SU-DHL-6 (cell line): ENCODE measurements around the gene FAAH.

Experiments
- H2AFZ ChIP-seq: fragments of 200-600 bp; sonication (generic); 2 replicates; pipeline ENCODE4 v1.6.1; 2014; ENCODE audit warnings: low read depth, mild to moderate bottlenecking, moderate library complexity, mixed read lengths, antibody characterized with exemption, low read length; ENCODE audit not compliant: severe bottlenecking
- H3F3A ChIP-seq: fragments of 200-600 bp; shearing (Covaris generic); 2 replicates; pipeline ENCODE4 v1.6.0; 2016; ENCODE audit warnings: antibody characterized with exemption, mild to moderate bottlenecking; ENCODE audit not compliant: insufficient read depth
- H3K27ac ChIP-seq: fragments of 200-600 bp; sonication (generic); 2 replicates; pipeline ENCODE4 v1.5.1; 2016; ENCODE audit warnings: low read depth, mild to moderate bottlenecking, low read length, moderate library complexity, mixed read lengths
- H3K27me3 ChIP-seq: fragments of 200-600 bp; sonication (generic), shearing (Covaris generic); 2 replicates; pipeline ENCODE4 v1.6.0; 2014; ENCODE audit warnings: mild to moderate bottlenecking, low read length
- H3K36me3 ChIP-seq: fragments of 200-600 bp; sonication (generic); 2 replicates; pipeline ENCODE4 v1.6.1; 2014; ENCODE audit warnings: mild to moderate bottlenecking, low read length, mixed read lengths
- H3K4me2 ChIP-seq: fragments of 300-600, 200-600 bp; shearing (Covaris generic), sonication (generic); 2 replicates; pipeline ENCODE4 v1.6.0; 2014; ENCODE audit warnings: low read length, low read depth, mild to moderate bottlenecking; ENCODE audit not compliant: poor library complexity, severe bottlenecking
- H3K4me3 ChIP-seq: fragments of 200-600 bp; sonication (generic); 2 replicates; pipeline ENCODE4 v1.5.1; 2014; ENCODE audit warnings: antibody characterized with exemption, low read length, mild to moderate bottlenecking, mixed read lengths; ENCODE audit not compliant: insufficient read depth, poor library complexity, severe bottlenecking
- H3K79me2 ChIP-seq: fragments of 200-600 bp; sonication (generic); 2 replicates; pipeline ENCODE4 v1.6.1; 2014; ENCODE audit warnings: mild to moderate bottlenecking, low read length, moderate library complexity; ENCODE audit not compliant: insufficient read depth
- H3K9ac ChIP-seq: fragments of 200-600 bp; sonication (generic); 2 replicates; pipeline ENCODE4 v1.7.0; 2014; ENCODE audit warnings: mild to moderate bottlenecking, low read length
- H3K9me2 ChIP-seq: fragments of 200-600 bp; sonication (generic); replicated peaks from 2 replicates; pipeline ENCODE4 v1.6.1; 2014; ENCODE audit warnings: low read length; ENCODE audit not compliant: insufficient read depth
- H3K9me3 ChIP-seq: fragments of 200-600 bp; sonication (generic); 2 replicates; pipeline ENCODE4 v1.6.1; 2014; ENCODE audit warnings: low read length, mixed read lengths; ENCODE audit not compliant: insufficient read depth
- H4K20me1 ChIP-seq: fragments of 200-600 bp; sonication (generic); 2 replicates; pipeline ENCODE4 v1.6.1; 2014; ENCODE audit warnings: low read depth, mild to moderate bottlenecking, antibody characterized with exemption, low read length, moderate library complexity, mixed read lengths
- EZH2phosphoT487 ChIP-seq: fragments of 200-600 bp; sonication (generic), shearing (Covaris generic); conservative IDR thresholded peaks from 2 replicates; pipeline ENCODE4 v1.6.1; 2018; ENCODE audit warnings: mild to moderate bottlenecking, antibody characterized with exemption, low read length, moderate library complexity, mixed read lengths
- TF ChIP-seq, protein P1 (sequence below): fragments of 200-600 bp; sonication (generic); IDR thresholded peaks from one replicate; pipeline ENCODE4 v1.5.1; 2017; ENCODE audit warnings: antibody characterized with exemption, mild to moderate bottlenecking, low read length, moderate library complexity; ENCODE audit not compliant: insufficient read depth, poor library complexity, severe bottlenecking

The FAAH gene

DNA sequence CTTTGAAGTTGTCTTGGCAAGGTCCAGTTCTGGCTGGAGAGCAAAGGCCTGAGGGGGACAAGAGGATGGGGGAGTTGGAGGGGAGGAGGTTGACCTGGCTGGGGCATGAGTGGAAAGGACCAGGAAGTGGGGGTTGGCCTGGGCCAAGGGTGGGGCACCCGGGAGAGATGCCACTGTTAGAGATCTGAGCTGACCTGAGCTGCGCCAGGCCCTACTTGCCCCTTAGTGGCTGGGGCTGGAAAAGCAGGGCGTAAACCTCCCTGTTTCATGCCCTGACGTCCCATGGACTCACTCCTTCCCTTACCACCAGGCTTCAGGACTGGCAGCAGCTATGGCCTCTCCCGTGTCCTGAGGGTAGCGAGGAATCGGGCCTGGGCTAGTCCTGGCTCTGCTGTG is 16.9 kb downstream of the FAAH start:
- H3K79me2 ChIP-seq: no peaks in the 10 kb centered on the region
- H3F3A ChIP-seq: no peaks in the 10 kb centered on the region
- H3K36me3 ChIP-seq: no peaks in the 10 kb centered on the region
- no peaks in the 10 kb centered on the region for H4K20me1 ChIP-seq
- no peaks in the 10 kb centered on the region for H3K9me3 ChIP-seq
- no peaks in the 10 kb centered on the region for H3K27me3 ChIP-seq
- no peak overlapping the region for H3K4me2 ChIP-seq
- no peaks in the 10 kb centered on the region for H3K9me2 ChIP-seq
- no peak overlapping the region for H3K27ac ChIP-seq
- H2AFZ ChIP-seq: no peak overlapping the region
- TF ChIP-seq, protein P1, sequence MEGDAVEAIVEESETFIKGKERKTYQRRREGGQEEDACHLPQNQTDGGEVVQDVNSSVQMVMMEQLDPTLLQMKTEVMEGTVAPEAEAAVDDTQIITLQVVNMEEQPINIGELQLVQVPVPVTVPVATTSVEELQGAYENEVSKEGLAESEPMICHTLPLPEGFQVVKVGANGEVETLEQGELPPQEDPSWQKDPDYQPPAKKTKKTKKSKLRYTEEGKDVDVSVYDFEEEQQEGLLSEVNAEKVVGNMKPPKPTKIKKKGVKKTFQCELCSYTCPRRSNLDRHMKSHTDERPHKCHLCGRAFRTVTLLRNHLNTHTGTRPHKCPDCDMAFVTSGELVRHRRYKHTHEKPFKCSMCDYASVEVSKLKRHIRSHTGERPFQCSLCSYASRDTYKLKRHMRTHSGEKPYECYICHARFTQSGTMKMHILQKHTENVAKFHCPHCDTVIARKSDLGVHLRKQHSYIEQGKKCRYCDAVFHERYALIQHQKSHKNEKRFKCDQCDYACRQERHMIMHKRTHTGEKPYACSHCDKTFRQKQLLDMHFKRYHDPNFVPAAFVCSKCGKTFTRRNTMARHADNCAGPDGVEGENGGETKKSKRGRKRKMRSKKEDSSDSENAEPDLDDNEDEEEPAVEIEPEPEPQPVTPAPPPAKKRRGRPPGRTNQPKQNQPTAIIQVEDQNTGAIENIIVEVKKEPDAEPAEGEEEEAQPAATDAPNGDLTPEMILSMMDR: no peak
- TF ChIP-seq EZH2phosphoT487: no peak
- no peak overlapping the region for H3K9ac ChIP-seq
- no peak overlapping the region for H3K4me3 ChIP-seq

DNA sequence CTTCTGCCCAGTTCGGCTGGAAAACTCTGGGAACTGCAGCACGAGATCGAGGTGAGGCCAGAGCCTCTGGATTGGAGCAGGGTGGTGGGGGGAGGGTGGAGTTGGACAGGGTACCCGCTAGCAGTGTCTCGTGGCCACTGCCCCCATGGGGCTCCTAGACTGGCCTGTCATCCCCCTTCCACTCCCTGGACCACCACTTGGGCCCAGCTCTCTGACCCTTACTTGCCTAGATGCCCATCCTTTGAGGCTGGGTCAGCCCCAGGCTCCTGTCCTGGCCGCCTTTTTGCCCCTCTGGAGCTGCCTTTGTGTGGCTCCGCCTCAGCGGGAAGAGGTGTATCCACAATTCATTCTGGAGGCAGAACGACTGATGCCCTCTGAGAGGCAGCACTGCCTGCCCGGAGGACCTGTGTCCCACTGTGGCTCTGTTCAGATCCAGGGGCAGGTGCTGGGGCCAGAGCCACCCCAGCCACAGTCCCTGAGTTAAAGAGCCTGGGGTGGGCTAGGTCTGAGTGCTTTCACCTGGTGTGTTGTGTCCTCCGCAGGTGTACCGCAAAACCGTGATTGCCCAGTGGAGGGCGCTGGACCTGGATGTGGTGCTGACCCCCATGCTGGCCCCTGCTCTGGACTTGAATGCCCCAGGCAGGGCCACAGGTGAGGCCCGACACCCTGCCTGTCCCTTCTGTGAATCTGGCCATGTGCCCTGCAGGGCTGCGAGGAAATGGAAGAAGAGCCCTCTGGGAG is 17.7 kb downstream of the FAAH start:
- Histone ChIP-seq H3K27ac (no peak overlapping the region), H3K9me3 (no peaks in the 10 kb centered on the region), H3K4me2 (no peak overlapping the region), H3K36me3 (no peaks in the 10 kb centered on the region), H3K9me2 (no peaks in the 10 kb centered on the region), H3K27me3 (no peaks in the 10 kb centered on the region), H3K4me3 (no peak overlapping the region), H3K9ac (no peak overlapping the region), H3F3A (no peaks in the 10 kb centered on the region), H2AFZ (no peak overlapping the region), H3K79me2 (no peaks in the 10 kb centered on the region), H4K20me1 (no peaks in the 10 kb centered on the region)
- no peak for TF ChIP-seq EZH2phosphoT487
- TF ChIP-seq, protein P1: peak; percentile 51

DNA sequence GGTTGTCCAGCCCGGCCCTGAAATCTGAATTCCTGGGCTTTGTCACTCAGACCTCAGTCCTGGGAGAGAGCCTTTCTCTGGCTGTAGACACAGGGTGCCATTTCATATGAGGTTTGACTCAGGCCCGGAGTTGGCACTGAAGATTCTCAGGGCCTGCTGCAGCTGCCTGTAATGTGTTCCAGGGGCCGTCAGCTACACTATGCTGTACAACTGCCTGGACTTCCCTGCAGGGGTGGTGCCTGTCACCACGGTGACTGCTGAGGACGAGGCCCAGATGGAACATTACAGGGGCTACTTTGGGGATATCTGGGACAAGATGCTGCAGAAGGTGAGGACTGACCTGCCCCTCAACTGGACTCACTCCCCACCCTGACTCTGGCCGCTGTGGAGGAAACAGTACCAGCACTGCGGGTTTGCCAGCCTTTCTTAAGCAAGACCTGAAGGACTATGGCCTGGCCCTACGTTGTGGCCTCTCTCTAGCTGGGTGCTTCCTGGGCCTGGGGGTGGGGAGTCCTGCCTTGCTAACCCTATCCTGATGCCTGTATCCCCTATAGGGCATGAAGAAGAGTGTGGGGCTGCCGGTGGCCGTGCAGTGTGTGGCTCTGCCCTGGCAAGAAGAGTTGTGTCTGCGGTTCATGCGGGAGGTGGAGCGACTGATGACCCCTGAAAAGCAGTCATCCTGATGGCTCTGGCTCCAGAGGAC is 18.9 kb downstream of the FAAH start:
- Histone ChIP-seq H3K27ac (no peak overlapping the region), H3K79me2 (no peaks in the 10 kb centered on the region), H3K9ac (no peak overlapping the region), H3K9me2 (no peaks in the 10 kb centered on the region), H3K4me2 (no peak overlapping the region), H3K36me3 (no peaks in the 10 kb centered on the region), H2AFZ (no peak overlapping the region), H4K20me1 (no peaks in the 10 kb centered on the region), H3F3A (no peaks in the 10 kb centered on the region), H3K27me3 (no peaks in the 10 kb centered on the region), H3K9me3 (no peaks in the 10 kb centered on the region), H3K4me3 (no peak overlapping the region)
- no peak for TF ChIP-seq EZH2phosphoT487
- TF ChIP-seq, protein P1: no peak
